T-helper 1 cell treated with Interleukin-12 subunit alpha and Interleukin-12 subunit beta and Interleukin-4 antibody, amounts not matched to agents 30 ng/mL and 1 ng/mL, for 36 hours (primary cell): ENCODE data around the gene TTC36. TPM values are rescaled to one million over a fixed set of nuclear protein-coding genes. Genes with fewer than 3 reads are reported as not detected.

ENCODE experiments used
- intact Hi-C: fragments of 100-400 bp; cut with micrococcal nuclease; formaldehyde crosslinking; loops from one replicate; pipeline ENCODE4 v1.15.1; 2024
- total RNA-seq: library from RNA; stranded (reverse); gene quantifications from 2 replicates; pipeline ENCODE4 v1.2.3, GENCODE V29; 2022

The TTC36 gene
- total RNA-seq, 1 donor from 2014 or later, result 2.2 TPM

DNA sequence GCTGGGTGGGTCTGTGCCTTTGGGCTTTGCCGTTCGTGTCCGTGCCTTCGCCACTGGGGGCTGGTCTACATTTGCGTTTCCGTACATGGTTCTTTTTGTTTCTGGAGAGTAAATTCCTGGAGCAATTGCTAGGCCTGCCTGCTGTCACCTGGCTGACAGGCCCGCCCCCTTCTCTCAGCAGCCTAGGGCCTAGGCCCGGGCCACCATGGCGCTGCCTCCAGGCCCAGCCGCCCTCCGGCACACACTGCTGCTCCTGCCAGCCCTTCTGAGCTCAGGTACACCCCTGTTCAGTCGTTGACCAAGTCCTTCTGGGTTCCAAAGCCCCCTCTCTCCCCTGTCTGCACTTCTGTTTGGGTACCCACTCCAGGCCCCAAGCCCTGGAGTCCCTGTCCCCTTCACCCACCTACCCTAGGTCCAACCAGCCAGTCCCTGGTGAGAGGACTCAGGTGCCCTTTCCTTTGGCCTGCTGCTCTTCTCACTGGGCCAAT, 4.4 kb downstream of the TTC36 start:
- intact Hi-C loops, result loop anchor here (1.0 kb wide), 2 partner anchors 35 to 130 kb away; partner anchors contain the start of gene ATP5MG

DNA sequence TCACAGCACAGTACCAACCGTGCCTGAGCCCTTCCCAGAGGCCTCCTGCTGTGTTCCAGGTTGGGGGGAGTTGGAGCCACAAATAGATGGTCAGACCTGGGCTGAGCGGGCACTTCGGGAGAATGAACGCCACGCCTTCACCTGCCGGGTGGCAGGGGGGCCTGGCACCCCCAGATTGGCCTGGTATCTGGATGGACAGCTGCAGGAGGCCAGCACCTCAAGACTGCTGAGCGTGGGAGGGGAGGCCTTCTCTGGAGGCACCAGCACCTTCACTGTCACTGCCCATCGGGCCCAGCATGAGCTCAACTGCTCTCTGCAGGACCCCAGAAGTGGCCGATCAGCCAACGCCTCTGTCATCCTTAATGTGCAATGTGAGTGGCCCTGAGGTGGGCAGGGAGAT, 4.8 kb downstream of the TTC36 start:
- intact Hi-C loops, result no loop called here

DNA sequence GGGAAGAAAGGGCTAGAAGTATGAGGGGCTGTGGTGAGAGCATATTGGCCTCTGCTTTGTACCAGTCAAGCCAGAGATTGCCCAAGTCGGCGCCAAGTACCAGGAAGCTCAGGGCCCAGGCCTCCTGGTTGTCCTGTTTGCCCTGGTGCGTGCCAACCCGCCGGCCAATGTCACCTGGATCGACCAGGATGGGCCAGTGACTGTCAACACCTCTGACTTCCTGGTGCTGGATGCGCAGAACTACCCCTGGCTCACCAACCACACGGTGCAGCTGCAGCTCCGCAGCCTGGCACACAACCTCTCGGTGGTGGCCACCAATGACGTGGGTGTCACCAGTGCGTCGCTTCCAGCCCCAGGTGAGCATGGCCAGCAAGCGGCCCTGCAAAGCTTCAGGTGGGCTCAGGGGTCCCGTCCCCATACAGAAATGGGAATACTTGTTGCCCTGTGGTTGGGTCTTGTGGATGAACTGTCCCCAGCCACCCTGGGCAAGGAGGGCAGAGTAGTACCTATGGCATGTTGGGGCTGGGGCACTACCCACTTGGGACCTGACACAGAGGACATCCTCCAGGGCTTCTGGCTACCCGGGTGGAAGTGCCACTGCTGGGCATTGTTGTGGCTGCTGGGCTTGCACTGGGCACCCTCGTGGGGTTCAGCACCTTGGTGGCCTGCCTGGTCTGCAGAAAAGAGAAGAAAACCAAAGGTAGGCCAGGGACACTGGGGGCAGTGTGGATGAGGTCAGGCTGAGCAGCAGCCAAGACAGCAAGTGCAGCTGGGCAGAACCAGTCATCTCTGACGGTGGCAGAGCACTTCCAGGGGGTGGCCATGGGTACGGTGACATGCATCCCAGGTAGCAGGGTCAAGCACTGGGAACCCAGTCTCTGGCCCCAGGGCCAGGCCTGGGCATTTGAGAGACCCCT, 5.8 kb downstream of the TTC36 start:
- intact Hi-C loops, result no loop called here

DNA sequence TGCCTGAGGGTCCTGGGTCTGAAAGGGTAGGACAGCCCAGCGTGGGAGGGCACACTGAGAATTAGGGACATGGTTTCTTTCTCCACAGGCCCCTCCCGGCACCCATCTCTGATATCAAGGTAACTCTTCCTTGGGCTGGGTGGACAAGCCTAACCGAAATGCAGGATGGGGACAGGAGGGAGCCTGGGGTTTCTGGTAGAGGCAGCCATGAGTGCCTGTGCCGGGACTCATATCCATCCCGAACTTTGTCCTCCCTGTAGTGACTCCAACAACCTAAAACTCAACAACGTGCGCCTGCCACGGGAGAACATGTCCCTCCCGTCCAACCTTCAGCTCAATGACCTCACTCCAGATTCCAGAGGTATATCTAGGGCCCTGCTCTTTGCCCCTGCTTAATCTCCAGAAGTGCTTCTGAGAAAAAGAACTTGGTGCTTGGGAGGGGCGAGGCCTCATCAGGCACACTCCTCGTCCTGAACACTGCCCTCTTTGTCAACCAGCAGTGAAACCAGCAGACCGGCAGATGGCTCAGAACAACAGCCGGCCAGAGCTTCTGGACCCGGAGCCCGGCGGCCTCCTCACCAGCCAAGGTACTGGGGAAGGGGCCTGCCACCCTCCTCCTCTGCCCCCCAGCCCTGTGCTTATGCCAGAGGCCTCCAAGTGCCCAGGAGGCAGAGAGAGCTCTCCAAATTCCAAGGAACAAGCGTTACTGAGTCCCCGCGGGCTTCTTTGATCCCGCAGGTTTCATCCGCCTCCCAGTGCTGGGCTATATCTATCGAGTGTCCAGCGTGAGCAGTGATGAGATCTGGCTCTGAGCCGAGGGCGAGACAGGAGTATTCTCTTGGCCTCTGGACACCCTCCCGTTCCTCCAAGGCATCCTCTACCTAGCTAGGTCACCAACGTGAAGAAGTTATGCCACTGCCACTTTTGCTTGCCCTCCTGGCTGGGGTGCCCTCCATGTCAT, 6.8 kb downstream of the TTC36 start:
- intact Hi-C loops, result no loop called here

DNA sequence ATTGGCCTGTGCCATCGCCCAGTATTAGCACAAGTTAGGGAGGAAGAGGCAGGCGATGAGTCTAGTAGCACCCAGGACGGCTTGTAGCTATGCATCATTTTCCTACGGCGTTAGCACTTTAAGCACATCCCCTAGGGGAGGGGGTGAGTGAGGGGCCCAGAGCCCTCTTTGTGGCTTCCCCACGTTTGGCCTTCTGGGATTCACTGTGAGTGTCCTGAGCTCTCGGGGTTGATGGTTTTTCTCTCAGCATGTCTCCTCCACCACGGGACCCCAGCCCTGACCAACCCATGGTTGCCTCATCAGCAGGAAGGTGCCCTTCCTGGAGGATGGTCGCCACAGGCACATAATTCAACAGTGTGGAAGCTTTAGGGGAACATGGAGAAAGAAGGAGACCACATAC, 8.0 kb downstream of the TTC36 start:
- intact Hi-C loops, result no loop called here

DNA sequence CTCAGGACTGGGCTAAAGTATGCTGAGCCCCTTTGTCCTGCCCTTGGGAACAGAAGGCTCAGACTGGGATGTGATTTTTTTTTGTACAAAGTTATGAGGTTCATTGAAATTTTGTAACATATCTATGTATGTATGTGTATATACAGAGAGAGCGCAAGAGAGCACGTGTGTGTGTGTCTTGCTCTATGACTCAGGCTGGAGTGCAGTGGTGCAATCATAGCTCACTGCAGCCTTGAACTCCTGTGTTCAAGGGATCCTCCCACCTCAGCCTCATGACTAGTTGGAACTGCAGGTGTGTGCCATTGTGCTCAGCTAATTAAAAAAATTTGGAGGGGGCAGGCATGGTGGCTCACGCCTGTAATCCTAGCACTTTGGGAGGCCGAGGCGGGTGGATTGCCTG, 9.5 kb downstream of the TTC36 start:
- intact Hi-C loops, result loop anchor here (1.0 kb wide), 1 partner anchor 47 kb away; no protein-coding TSS in a partner anchor

DNA sequence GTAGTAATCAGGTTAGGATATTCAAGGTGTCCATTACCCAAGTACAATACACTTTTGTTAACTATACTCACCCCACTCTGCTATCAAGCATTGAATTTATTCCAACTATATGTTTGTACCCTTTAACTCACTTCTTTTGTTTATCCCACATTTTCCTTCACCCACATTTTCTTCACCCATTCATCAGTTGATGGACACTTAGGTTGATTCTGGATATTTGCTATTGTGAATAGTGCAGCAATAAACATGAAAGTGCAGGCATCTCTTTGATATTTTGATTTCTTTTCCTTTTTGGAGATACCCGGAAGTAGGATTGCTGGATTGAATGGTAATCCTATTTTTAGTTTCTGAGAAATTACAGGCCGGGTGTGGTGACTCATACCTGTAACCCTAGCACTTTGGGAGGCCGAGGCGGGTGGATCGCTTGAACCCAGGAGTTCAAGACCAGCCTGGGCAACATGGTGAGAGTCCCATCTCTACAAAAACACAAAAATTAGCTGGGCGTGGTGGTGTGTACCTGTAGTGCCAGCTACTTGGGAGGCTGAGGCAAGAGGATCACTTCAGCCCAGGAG, 10.2 kb downstream of the TTC36 start:
- intact Hi-C loops, result no loop called here

DNA sequence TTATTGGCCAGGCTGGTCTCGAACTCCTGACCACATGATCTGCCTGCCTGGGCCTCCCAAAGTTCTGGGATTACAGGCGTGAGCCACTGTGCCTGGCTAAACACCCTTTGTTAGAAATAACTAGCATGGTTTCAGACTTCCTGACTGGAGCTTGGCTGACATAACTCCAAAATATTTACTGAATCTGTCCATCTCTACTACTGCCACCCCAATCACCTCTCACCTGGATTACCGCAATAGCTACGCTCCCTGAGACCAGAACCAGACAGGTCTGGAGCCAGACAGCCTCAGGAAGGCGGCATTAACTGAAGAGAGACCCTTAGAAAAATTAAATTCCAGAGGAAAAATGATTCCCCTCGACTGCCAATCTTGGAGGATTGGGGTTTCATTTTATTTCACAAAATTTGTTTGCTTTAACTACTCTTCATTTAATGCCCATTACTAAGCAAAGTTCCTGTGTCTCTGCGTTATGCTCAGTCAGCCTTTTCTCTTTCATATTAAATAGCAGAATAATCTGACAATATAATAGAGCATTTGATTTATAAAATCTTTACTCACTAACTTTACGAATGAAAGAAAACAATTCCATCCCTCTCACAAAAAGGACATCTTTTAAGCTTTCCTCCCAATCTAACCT, 16.9 kb downstream of the TTC36 start:
- intact Hi-C loops, result no loop called here

DNA sequence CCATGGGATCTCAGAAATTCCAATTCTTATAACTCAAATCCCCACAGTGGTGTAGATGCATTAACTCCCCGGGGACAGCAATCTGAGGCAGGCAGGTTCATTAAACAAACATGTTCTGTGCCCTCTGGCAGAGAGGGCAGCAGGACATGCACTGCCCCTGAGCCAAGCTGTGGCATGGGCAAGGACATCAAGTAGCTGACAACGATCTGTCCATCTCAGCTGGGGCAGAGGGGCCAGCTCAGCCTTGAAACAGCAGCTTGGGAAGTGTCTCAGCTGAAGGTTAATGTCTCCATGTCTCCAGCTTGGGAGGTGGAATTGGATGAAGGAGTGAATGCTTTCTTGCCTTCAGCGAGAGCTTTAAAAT, 17.4 kb downstream of the TTC36 start:
- intact Hi-C loops, result no loop called here

DNA sequence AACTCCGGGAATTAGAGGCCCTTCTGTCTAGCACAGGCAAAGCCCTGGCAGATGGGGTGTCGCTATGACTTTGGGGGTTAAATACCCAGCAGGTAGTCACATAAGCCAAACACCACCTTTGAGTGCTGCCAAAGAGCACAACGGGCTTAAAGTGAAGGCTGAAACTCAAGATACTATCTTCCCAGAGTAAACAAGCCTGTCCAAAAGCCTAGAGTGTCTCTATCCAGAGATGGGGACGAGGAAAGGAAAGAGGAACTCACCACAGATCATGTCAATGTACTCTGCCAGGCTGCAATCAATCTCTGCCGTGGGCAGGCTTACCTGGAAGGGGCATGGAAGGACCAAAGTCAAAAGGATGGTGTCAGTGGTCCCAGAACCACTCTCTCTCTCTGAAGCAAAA, 18.3 kb downstream of the TTC36 start:
- intact Hi-C loops, result no loop called here

DNA sequence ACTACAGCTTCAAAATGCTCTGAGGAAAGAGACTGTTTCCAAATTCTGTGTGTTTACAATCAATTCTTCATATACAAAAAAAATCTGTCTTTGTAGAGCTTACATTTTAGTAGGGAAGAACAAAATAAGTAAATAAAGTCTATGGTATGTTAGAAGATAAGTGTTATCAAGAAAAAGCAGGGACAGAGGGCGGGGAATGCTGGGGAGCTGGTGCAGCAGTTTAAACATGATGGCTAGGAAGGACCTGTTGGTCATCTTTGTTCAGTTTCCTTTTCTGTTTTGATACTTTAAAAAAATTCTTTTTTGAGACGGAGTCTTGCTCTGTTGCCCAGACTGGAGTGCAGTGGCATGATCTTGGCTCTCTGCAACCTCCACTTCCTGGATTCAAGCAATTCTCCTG, 19.9 kb downstream of the TTC36 start:
- intact Hi-C loops, result no loop called here

DNA sequence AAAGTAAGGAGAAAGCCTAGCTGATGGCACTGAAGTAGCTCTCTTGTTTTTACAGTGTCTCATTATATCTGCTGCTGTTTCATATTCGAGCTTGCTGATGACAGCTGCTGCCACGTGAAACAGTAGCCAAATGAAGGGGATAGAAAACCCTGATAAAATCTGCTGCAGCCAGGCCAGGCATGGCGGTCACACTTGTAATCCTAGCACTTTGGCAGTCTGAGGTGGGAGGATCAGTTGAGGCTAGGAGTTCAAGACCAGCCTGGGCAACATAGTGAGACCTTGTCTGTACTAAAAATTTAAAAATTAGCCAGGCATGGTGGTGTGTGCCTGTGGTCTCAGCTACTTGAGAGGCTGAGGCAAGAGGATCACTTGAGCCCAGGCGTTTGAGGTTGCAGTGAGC, 25.1 kb downstream of the TTC36 start:
- intact Hi-C loops, result no loop called here

DNA sequence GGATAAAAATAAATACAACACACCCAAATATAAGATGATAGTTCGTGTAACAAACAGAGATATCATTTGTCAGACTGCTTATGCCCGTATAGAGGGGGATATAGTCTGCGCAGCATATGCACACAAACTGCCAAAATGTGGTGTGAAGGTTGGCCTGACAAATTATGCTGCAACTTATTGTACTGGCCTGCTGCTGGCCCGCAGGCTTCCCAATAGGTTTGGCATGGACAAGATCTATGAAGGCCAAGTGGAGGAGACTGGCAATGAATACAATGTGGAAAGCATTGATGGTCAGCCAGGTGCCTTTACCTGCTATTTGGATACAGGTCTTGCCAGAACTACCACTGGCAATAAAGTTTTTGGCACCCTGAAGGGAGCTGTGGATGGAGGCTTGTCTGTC, 33.5 kb downstream of the TTC36 start:
- intact Hi-C loops, result no loop called here

DNA sequence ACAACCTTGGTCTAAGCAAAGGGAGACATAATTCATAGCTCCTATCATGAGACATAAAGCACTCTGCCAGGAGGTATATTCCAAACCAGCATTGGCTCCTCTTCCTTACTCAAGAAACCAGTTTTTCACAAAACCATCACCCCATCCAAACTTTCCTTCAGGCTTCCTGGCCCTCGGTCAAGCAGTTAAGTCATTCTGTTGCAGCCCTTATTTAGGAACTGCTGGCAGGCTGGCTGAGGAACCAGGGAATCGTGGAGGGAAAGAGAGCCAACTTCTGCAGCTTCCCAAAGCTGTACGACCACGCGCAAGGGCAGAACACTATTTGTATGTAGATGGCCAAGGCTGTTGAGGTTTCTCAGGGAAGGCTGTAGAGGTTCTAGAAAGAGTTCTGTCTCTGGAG, 37.8 kb downstream of the TTC36 start:
- intact Hi-C loops, result loop anchor here (1.0 to 5.0 kb wide), 2 partner anchors 8 to 53 kb away; no protein-coding TSS in a partner anchor

DNA sequence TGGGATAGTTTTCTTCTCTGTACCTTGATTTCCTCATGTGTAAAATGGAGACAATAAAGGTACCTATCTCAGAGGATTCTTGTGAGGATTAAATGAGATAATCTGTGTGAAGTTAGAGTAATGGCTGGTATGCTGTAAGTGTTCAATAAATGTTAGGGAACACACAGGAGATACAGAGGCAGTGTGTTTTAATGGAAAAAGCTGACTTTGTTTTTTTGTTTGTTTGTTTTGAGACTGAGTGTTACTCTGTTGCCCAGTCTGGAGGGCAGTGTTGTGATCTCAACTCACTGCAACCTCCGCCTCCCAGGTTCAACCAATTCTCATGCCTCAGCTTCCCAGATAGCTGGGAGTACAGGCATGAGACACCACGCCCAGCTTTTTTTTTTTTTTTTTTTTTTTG, 42.4 kb downstream of the TTC36 start:
- intact Hi-C loops, result loop anchor here (5.0 kb wide), 6 partner anchors 57 to 1337 kb away; partner anchors contain the start of genes CENATAC, DDX6, PCSK7 and RNF214

DNA sequence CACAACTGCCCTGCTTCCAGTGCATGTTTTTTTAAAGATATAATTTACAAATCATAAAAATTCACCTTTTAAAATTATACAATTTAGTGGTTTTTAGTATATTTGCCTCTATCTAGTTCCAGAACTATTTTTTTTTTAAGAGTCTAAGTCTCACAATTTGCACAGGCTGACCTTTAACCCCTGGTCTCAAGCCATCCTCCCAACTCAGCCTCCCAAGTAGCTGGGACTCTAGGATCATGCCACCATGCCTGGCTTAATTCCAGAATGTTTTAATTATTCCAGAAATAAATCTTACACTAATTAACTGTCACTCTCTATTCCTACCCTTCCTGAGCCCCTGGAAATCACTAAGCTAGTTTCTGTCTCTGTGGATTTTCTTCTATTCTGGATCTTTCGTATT, 43.5 kb downstream of the TTC36 start:
- intact Hi-C loops, result loop anchor here (5.0 kb wide), 5 partner anchors 222 to 1338 kb away; partner anchors contain the start of genes CENATAC, DDX6, PCSK7 and RNF214

DNA sequence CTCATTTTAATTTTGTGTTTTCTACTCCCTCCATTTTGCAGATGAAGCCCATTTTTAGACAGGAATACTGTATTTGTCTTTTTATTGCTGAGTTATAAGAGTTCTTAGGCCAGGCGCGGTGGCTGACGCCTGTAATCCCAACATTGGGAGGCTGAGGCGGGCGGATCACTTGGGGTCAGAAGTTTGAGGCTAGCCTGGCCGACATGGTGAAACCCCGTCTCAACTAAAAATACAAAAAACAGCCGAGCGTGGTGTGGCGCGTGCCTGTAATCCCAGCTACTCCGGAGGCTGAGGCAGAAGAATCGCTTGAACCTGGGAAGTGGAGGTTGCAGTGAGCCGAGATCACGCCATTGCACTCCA, 44.4 kb downstream of the TTC36 start:
- intact Hi-C loops, result loop anchor here (1.0 to 5.0 kb wide), 10 partner anchors 35 to 1339 kb away; partner anchors contain the start of genes CENATAC, DDX6, PCSK7 and PHLDB1

DNA sequence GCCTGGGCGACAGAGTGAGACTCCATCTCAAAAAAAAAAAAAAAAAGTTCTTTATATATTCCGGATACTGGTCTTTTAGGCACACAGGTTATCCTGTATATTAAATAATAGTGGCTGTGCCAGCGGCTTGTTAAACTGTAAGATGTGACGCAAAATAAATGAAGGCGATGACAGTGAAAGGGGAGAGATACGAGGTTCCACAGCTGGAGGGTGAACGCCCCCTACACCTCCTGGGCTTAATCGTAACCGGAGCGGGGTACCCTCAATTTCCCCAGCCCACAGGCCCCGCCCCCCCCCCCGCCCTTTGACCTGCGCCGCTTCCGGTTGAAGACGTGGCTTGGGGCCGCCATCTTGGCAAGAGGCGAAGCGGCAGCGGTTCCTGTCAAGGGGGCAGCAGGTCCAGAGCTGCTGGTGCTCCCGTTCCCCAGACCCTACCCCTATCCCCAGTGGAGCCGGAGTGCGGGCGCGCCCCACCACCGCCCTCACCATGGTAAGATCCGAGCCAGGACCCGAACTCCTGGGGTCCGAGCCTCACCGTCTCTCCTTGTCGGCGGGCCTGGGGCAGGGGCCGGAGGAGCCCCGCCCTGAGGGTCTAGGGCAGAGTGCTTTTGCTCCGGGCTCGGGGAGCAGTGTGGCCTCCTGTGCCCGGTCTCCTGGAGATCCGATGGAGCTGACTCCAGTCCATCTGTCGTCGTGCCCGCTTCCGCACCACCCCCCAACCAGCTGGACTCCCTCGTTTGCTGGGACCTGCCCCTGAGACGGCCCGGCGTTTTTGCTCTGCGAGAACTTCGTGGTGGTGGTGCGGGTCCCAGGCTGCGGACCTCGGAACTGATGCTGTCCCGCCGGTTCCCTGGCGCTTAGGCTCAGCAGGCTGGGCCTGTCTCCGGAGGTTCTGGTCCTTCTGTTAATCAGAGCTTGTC, 45.0 kb downstream of the TTC36 start, which contains the start of gene ARCN1:
Gene ARCN1 (plus strand): TSS at position 349 of the 920 bp plus-strand sequence. CDS start 139 bp downstream, at position 488.
- intact Hi-C loops, result loop anchor here (1.0 to 5.0 kb wide), 10 partner anchors 34 to 1340 kb away; partner anchors contain the start of genes CENATAC, DDX6, PCSK7 and PHLDB1

DNA sequence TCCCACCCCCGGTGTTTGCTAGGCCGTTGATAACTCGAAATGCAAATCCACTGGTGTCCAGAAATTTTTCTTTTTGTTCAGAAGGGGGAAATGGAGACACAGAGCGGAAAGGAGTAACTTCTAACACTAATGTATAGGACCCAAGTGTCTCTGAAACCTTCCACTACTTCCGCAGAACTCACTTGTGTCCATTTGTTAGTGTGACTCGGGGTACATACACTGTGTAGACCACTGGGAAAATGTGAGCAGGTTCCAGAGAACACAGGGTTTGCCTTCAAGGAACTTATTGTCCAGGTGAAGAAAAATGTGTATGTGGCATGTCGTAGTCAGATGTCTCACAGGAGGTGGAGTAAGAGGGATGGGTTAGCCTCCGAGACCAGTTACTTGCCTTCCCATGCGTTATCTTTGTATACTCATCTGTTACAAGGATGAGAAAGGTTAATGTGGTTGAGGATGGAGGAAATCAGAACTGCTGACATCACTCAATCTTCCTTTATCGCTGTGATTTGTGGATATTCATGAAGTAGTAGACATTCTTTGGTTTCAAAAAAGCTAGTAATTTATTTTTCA, 45.8 kb downstream of the TTC36 start:
- intact Hi-C loops, result loop anchor here (1.0 to 5.0 kb wide), 15 partner anchors 8 to 1341 kb away; partner anchors contain the start of genes CENATAC, DDX6, IFT46 and PCSK7
